GM23338 (cell line): ENCODE results near the gene SORL1. TPM values are rescaled to one million over a fixed set of nuclear protein-coding genes. Genes with fewer than 3 reads are reported as not detected.

ENCODE experiments used
- ATAC-seq: fragments of 200-7000 bp; cut with Tn5 transposase; 3 replicates; pipeline ENCODE4 v1.9.1; 2020
- DNase-seq: peaks from one replicate; pipeline ENCODE4 v3.0.0-alpha.2; 2015; ENCODE audit warnings: low spot score
- H2AFZ ChIP-seq: fragments of 200-600 bp; sonication (generic); 2 replicates; pipeline ENCODE4 v1.8.0; 2016; ENCODE audit warnings: antibody characterized with exemption, mild to moderate bottlenecking, moderate library complexity
- H3F3A ChIP-seq: fragments of 200-600 bp; sonication (generic); replicated peaks from 2 replicates; pipeline ENCODE4 v1.8.0; 2017; ENCODE audit warnings: antibody characterized with exemption, mixed run types, low read depth
- H3K27ac ChIP-seq: fragments of 200-600 bp; sonication (generic); 2 replicates; pipeline ENCODE4 v1.6.1; 2016; ENCODE audit warnings: low read depth
- H3K27me3 ChIP-seq: fragments of 200-600 bp; sonication (generic); 2 replicates; pipeline ENCODE4 v1.8.0; 2016; ENCODE audit warnings: mild to moderate bottlenecking, mixed run types, moderate library complexity; ENCODE audit not compliant: insufficient read depth
- H3K36me3 ChIP-seq: fragments of 200-600 bp; sonication (generic); 2 replicates; pipeline ENCODE4 v1.8.0; 2016; ENCODE audit warnings: mild to moderate bottlenecking; ENCODE audit not compliant: insufficient read depth
- H3K4me1 ChIP-seq: fragments of 200-600 bp; sonication (generic); 2 replicates; pipeline ENCODE4 v1.8.0; 2016; ENCODE audit warnings: mild to moderate bottlenecking, moderate library complexity; ENCODE audit not compliant: insufficient read depth
- H3K4me2 ChIP-seq: fragments of 200-600 bp; sonication (generic); 2 replicates; pipeline ENCODE4 v1.7.1; 2017; ENCODE audit warnings: mixed run types
- H3K4me3 ChIP-seq: fragments of 200-600 bp; sonication (generic); 2 replicates; pipeline ENCODE4 v1.6.1; 2016; ENCODE audit warnings: mixed run types
- H3K79me2 ChIP-seq: fragments of 200-600 bp; sonication (generic); replicated peaks from 2 replicates; pipeline ENCODE4 v1.8.0; 2017; ENCODE audit warnings: mild to moderate bottlenecking; ENCODE audit not compliant: insufficient read depth
- H3K9me2 ChIP-seq: fragments of 200-600 bp; sonication (generic); 2 replicates; pipeline ENCODE4 v1.8.0; 2017; ENCODE audit not compliant: insufficient read depth
- H4K20me1 ChIP-seq: fragments of 200-600 bp; sonication (generic); replicated peaks from 2 replicates; pipeline ENCODE4 v1.8.0; 2017; ENCODE audit warnings: mild to moderate bottlenecking; ENCODE audit not compliant: insufficient read depth
- H3K27ac Mint-ChIP-seq: 2 replicates; pipeline ENCODE4 v1.8.0; 2020; ENCODE audit warnings: inconsistent platforms, mild to moderate bottlenecking, moderate library complexity, mixed read lengths
- H3K27me3 Mint-ChIP-seq: 3 replicates; pipeline ENCODE4 v1.8.0; 2022; ENCODE audit warnings: low read depth, mild to moderate bottlenecking, moderate library complexity, mixed read lengths, inconsistent platforms; ENCODE audit not compliant: insufficient read depth, poor library complexity
- H3K36me3 Mint-ChIP-seq: 3 replicates; pipeline ENCODE4 v1.8.0; 2021; ENCODE audit warnings: low read depth, mild to moderate bottlenecking, inconsistent platforms, moderate library complexity, mixed read lengths
- H3K4me1 Mint-ChIP-seq: 3 replicates; pipeline ENCODE4 v1.8.0; 2020; ENCODE audit warnings: mild to moderate bottlenecking, inconsistent platforms, mixed read lengths
- H3K4me3 Mint-ChIP-seq: 3 replicates; pipeline ENCODE4 v1.8.0; 2021; ENCODE audit warnings: moderate library complexity, mild to moderate bottlenecking, inconsistent platforms, mixed read lengths
- H3K9me3 Mint-ChIP-seq: 3 replicates; pipeline ENCODE4 v1.8.0; 2020; ENCODE audit warnings: moderate library complexity, mild to moderate bottlenecking, inconsistent platforms, mixed read lengths
- CREB1 ChIP-seq: fragments of 250-450 bp; sonication (Bioruptor Pico); IDR thresholded peaks from 2 replicates; pipeline ENCODE4 v1.5.0; 2020; ENCODE audit warnings: low read depth, mild to moderate bottlenecking, moderate library complexity
- CTCF ChIP-seq, 2 experiments: fragments of 200-600 bp in 1 of 2; sonication (generic) in 1 of 2; conservative IDR thresholded peaks; 2 replicates each; pipeline versions ENCODE4 v1.5.1 to v1.6.1; 2016 to 2017; ENCODE audit warnings: antibody characterized with exemption in 2 of 2, low read depth in 2 of 2, mild to moderate bottlenecking in 2 of 2, moderate library complexity in 1 of 2
- ETS1 ChIP-seq: IDR thresholded peaks from 2 replicates; pipeline ENCODE4 v1.6.1; 2016; ENCODE audit warnings: antibody characterized with exemption
- EZH2 ChIP-seq: fragments of 200-600 bp; sonication (generic); IDR thresholded peaks from one replicate; pipeline ENCODE4 v1.8.0; 2017; ENCODE audit warnings: antibody characterized with exemption, mild to moderate bottlenecking, low read depth; ENCODE audit not compliant: unreplicated experiment
- EZH2phosphoT487 ChIP-seq: fragments of 200-600 bp; sonication (generic); IDR thresholded peaks from one replicate; pipeline ENCODE4 v1.8.1; 2018; ENCODE audit warnings: antibody characterized with exemption; ENCODE audit not compliant: unreplicated experiment
- JUNB ChIP-seq: IDR thresholded peaks from one replicate; pipeline ENCODE4 v1.6.1; 2016; ENCODE audit warnings: antibody characterized with exemption; ENCODE audit not compliant: unreplicated experiment
- NANOG ChIP-seq: IDR thresholded peaks from 2 replicates; pipeline ENCODE4 v1.6.1; 2016; ENCODE audit warnings: antibody characterized with exemption, borderline replicate concordance
- POLR2AphosphoS5 ChIP-seq: IDR thresholded peaks from 2 replicates; pipeline ENCODE4 v1.6.1; 2016; ENCODE audit warnings: antibody characterized with exemption, low read depth
- REST ChIP-seq: IDR thresholded peaks from one replicate; pipeline ENCODE4 v1.6.1; 2018; ENCODE audit warnings: antibody characterized with exemption; ENCODE audit not compliant: unreplicated experiment
- STAT1 ChIP-seq: IDR thresholded peaks from one replicate; pipeline ENCODE4 v1.6.1; 2016; ENCODE audit warnings: antibody characterized with exemption; ENCODE audit not compliant: unreplicated experiment
- ZNF114 ChIP-seq: fragments of 250-450 bp; sonication (Bioruptor Pico); IDR thresholded peaks from 2 replicates; pipeline ENCODE4 v1.5.0; 2020; ENCODE audit warnings: mild to moderate bottlenecking, moderate library complexity
- ZNF331 ChIP-seq: fragments of 250-450 bp; sonication (Bioruptor Pico); IDR thresholded peaks from 2 replicates; pipeline ENCODE4 v1.5.0; 2020; ENCODE audit warnings: low read depth, mild to moderate bottlenecking, moderate library complexity
- ZNF462 ChIP-seq: fragments of 250-450 bp; sonication (Bioruptor Pico); IDR thresholded peaks from 2 replicates; pipeline ENCODE4 v1.5.0; 2020; ENCODE audit warnings: mild to moderate bottlenecking, moderate library complexity
- polyA plus RNA-seq: library from polyadenylated mRNA; unstranded; fragments of >200 nt; fragmentation: Nextera tagmentation; extraction: Ambion mirVana; gene quantifications from 2 replicates; pipeline ENCODE4 v1.2.1, GENCODE V29; 2016
- total RNA-seq: library from RNA; depleted of rRNA; stranded (reverse); fragments of >200 nt; shearing (Covaris generic); gene quantifications from 2 replicates; pipeline ENCODE4 v1.2.3, GENCODE V29; 2014

SORL1 gene
- total and polyA plus RNA-seq, 2 experiments from 2014 or later = 23.0 to 78.8 TPM

- H3K79me2 ChIP-seq = 0 out of 2 replicates have a peak, but pooled peaks cover 6% of the 10 kb centered on the region
- Mint-ChIP-seq H3K27me3 (peaks cover 3% of the 10 kb centered on the region), H3K27ac (no peak overlapping the region), H3K4me1 (no peaks in the 10 kb centered on the region), H3K4me3 (no peak overlapping the region), H3K36me3 (peaks cover 51% of the 10 kb centered on the region), H3K9me3 (no peaks in the 10 kb centered on the region)
- no peaks in the 10 kb centered on the region for H3K27me3 ChIP-seq
- H3K27ac ChIP-seq = no peak overlapping the region
- no peaks in the 10 kb centered on the region for H3F3A ChIP-seq
- ATAC-seq = no peak
- TF ChIP-seq STAT1 (no peak), EZH2 (no peak), CTCF (conservative IDR thresholded peaks at IDR 0.05; ENCODE audit: low read depth in 2 of 2) (no peak), CREB1 (CRISPR knock-in tag) (no peak), ZNF462 (CRISPR knock-in tag) (no peak), ZNF331 (CRISPR knock-in tag) (no peak), NANOG (no peak), EZH2phosphoT487 (no peak), POLR2AphosphoS5 (no peak), REST (no peak), ZNF114 (CRISPR knock-in tag) (no peak), ETS1 (no peak), JUNB (no peak)
- H2AFZ ChIP-seq = no peak overlapping the region
- no peaks in the 10 kb centered on the region for H3K4me1 ChIP-seq
- DNase-seq = no peak
- no peak overlapping the region for H3K4me2 ChIP-seq
- no peak overlapping the region for H3K4me3 ChIP-seq
- peaks cover 15% of the 10 kb centered on the region; the same call in 1 of the 2 replicates for H3K36me3 ChIP-seq
- H4K20me1 ChIP-seq = no peaks in the 10 kb centered on the region; the same call in 1 of the 2 replicates
- no peaks in the 10 kb centered on the region for H3K9me2 ChIP-seq
Observed at GRCh38 chr11:121523581-121524232, 71.6 kb downstream of the SORL1 start.
